Measurements from ENCODE around the gene DNAJC24.

DNA sequence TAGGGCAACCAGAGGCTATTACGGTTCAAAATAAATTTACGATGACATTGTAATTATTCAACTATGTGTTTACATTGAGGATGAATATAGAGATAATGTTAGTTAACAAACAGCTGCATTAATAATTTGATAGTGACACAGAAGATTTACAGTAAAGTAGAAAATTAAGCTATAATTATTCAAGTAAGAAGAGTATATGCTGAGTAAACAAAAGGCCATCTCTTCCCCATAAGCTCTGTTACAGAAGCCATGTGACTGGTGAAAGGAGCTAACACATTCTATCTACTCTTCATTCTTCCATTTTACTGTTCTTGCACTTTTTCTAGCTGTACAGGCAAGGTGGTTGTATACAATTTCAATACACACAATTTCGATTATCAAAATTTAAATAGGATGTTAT is 85.5 kb downstream of the DNAJC24 start:
- TF ChIP-seq CTCF (conservative IDR thresholded peaks at IDR 0.05 in 1 of 2, IDR thresholded peaks at IDR 0.05 in 1 of 2; ENCODE audit: extremely low read depth in 1 of 2, insufficient read depth in 1 of 2, low read depth in 1 of 2, low read length in 2 of 2) (no peak), EZH2 (IDR thresholded peaks at IDR 0.05; ENCODE audit: borderline replicate concordance, low read length) (no peak)
